A673 (cell line): ENCODE data around the gene EZH1. TPM values are rescaled to one million over a fixed set of nuclear protein-coding genes. Genes with fewer than 3 reads are reported as not detected.

Experiments
- BruUV-seq: library from RNA; stranded (reverse); fragments of 400-500 nt; replicated peaks from 2 replicates; lab custom pipeline; 2021; lab: Mats Ljungman, UMichigan
- CTCF ChIA-PET: fragments of 300-600 bp; sonication (Branson Sonifier 250); formaldehyde crosslinking; loops from one replicate; lab custom pipeline; 2022; ENCODE audit warnings: antibody characterized with exemption; lab: Charles Lee
- POLR2A ChIA-PET: fragments of 300-600 bp; sonication (Branson Sonifier 250); formaldehyde crosslinking; loops from one replicate; lab custom pipeline; 2022; ENCODE audit warnings: antibody characterized with exemption; ENCODE audit not compliant: low non-redundant PET; lab: Charles Lee
- DNase-seq: peaks from one replicate; pipeline ENCODE4 v3.0.0-alpha.2; 2015; ENCODE audit warnings: low spot score
- H3K27ac ChIP-seq: fragments of 200-600 bp; sonication (generic); 2 replicates; pipeline ENCODE4 v1.5.1; 2016; ENCODE audit warnings: mixed run types, low read depth, mild to moderate bottlenecking, mixed read lengths, antibody characterized with exemption, low read length; ENCODE audit not compliant: poor library complexity, severe bottlenecking
- H3K27me3 ChIP-seq: fragments of 200-600 bp; sonication (generic); replicated peaks from 2 replicates; pipeline ENCODE4 v1.6.1; 2017; ENCODE audit warnings: mixed run types, low read depth, mild to moderate bottlenecking, mixed read lengths, antibody characterized with exemption, low read length; ENCODE audit not compliant: insufficient read depth, poor library complexity
- H3K36me3 ChIP-seq: fragments of 200-600 bp; sonication (generic); 2 replicates; pipeline ENCODE4 v1.6.1; 2016; ENCODE audit warnings: mixed run types, mild to moderate bottlenecking, mixed read lengths, antibody characterized with exemption, low read length; ENCODE audit not compliant: insufficient read depth, poor library complexity, severe bottlenecking
- H3K4me1 ChIP-seq: fragments of 200-600 bp; sonication (generic); 2 replicates; pipeline ENCODE4 v1.6.1; 2017; ENCODE audit warnings: mixed run types, mild to moderate bottlenecking, mixed read lengths, antibody characterized with exemption, low read length; ENCODE audit not compliant: insufficient read depth, poor library complexity, severe bottlenecking
- H3K4me3 ChIP-seq: fragments of 200-600 bp; sonication (generic); 2 replicates; pipeline ENCODE4 v1.5.1; 2016; ENCODE audit warnings: low read depth, mixed run types, mild to moderate bottlenecking, mixed read lengths, low read length; ENCODE audit not compliant: poor library complexity, severe bottlenecking
- H3K9me3 ChIP-seq: fragments of 200-600 bp; sonication (generic); 2 replicates; pipeline ENCODE4 v1.6.1; 2016; ENCODE audit warnings: mixed run types, low read depth, mild to moderate bottlenecking, mixed read lengths, antibody characterized with exemption, low read length; ENCODE audit not compliant: poor library complexity, severe bottlenecking
- CTCF ChIP-seq: fragments of 300-800, 200-600 bp; sonication (generic); conservative IDR thresholded peaks from 2 replicates; pipeline ENCODE4 v1.5.1; 2017; ENCODE audit warnings: low read depth, mild to moderate bottlenecking, antibody characterized with exemption, low read length, moderate library complexity, mixed read lengths
- EZH2 ChIP-seq: fragments of 200-600 bp; sonication (generic); IDR thresholded peaks from 2 replicates; pipeline ENCODE4 v1.6.1; 2017; ENCODE audit warnings: borderline replicate concordance, low read depth, mild to moderate bottlenecking, mixed read lengths, antibody characterized with exemption, low read length; ENCODE audit not compliant: poor library complexity, severe bottlenecking
- intact Hi-C: fragments of 100-400 bp; cut with micrococcal nuclease; formaldehyde crosslinking; loops from one replicate; pipeline ENCODE4 v1.10.0; 2022; ENCODE audit not compliant: unreplicated experiment
- total RNA-seq: library from RNA; stranded (reverse); gene quantifications from 2 replicates; pipeline ENCODE4 v1.2.3, GENCODE V29; 2021

The EZH1 gene
- total RNA-seq, 1 experiment from 2014 or later = 16.4 TPM

GRCh38 chr17:42679492-42680330 lies 65.1 kb downstream of the EZH1 start:
- intact Hi-C loops = loop anchor here (5.0 kb wide), 1 partner anchor 102 kb away; the partner anchor contains the start of gene PSMC3IP
- Histone ChIP-seq H3K27me3 (no peaks in the 10 kb centered on the region), H3K27ac (peak overlapping the region; percentile 88), H3K9me3 (no peaks in the 10 kb centered on the region), H3K4me3 (peak overlapping the region; percentile 49), H3K4me1 (peaks cover 27% of the 10 kb centered on the region), H3K36me3 (no peaks in the 10 kb centered on the region)
- CTCF ChIA-PET = interaction anchor here (0.5 to 2.6 kb wide), 3 partner anchors 18 to 149 kb away, joined by 5 to 14 read pairs (median 7); no protein-coding TSS in a partner anchor
- TF ChIP-seq CTCF = peak; percentile 57
- no peak for TF ChIP-seq EZH2
- no TSS peak for BruUV-seq
- POLR2A ChIA-PET = no interaction called here
- DNase-seq = peak; percentile 72

- BruUV-seq = no TSS peak
- Histone ChIP-seq H3K4me1 (peaks cover 27% of the 10 kb centered on the region), H3K27me3 (no peaks in the 10 kb centered on the region), H3K36me3 (no peaks in the 10 kb centered on the region), H3K27ac (peak overlapping the region; percentile 88), H3K9me3 (no peaks in the 10 kb centered on the region), H3K4me3 (peak overlapping the region; percentile 49)
- ChIA-PET CTCF (interaction anchor here (0.6 to 2.6 kb wide), 2 partner anchors 19 to 101 kb away, joined by 7 to 14 read pairs; no protein-coding TSS in a partner anchor), POLR2A (no interaction called here)
- peak; percentile 62 for DNase-seq
- intact Hi-C loops = loop anchor here (5.0 kb wide), 1 partner anchor 102 kb away; the partner anchor contains the start of gene PSMC3IP
- TF ChIP-seq EZH2 = no peak
These were observed 65.8 kb downstream of the EZH1 start for GRCh38 chr17:42678951-42679491.

GRCh38 chr17:42677921-42678781 lies 66.7 kb downstream of the EZH1 start:
- H3K27me3 ChIP-seq = no peaks in the 10 kb centered on the region
- H3K27ac ChIP-seq = peak overlapping the region; percentile 88
- H3K9me3 ChIP-seq = no peaks in the 10 kb centered on the region
- no peaks in the 10 kb centered on the region for H3K36me3 ChIP-seq
- TSS peak; percentile 92 for BruUV-seq
- H3K4me3 ChIP-seq = peak overlapping the region; percentile 49
- ChIA-PET CTCF (no interaction called here), POLR2A (no interaction called here)
- DNase-seq = peak; percentile 83
- peaks cover 24% of the 10 kb centered on the region for H3K4me1 ChIP-seq
- intact Hi-C loops = loop anchor here (2.0 to 5.0 kb wide), 2 partner anchors 69 to 101 kb away; partner anchors contain the start of genes PSMC3IP, RETREG3 and TUBG1
- TF ChIP-seq EZH2 (no peak), CTCF (no peak)
